Activated T-helper 2 cell treated with anti-CD3 and anti-CD28 coated beads, Interferon-gamma antibody, Interleukin-2, Interleukin-4, amounts not matched to agents 10 μg/mL and 5 μg/mL and 100 μg/mL, durations not matched to agents 14 hours and 24 hours and 36 hours (primary cell): ENCODE measurements around the gene TULP4. TPM values are rescaled to one million over a fixed set of nuclear protein-coding genes. Genes with fewer than 3 reads are reported as not detected.
"Not testable (repeated sequence)": the region's sequence is repeated elsewhere in the genome, so short reads cannot be mapped to it uniquely, and the experiment has no call there.

Experiments
- DNase-seq: peaks from one replicate; pipeline ENCODE4 v3.0.0; 2021; ENCODE audit warnings: low spot score
- H3K27ac Mint-ChIP-seq: one replicate; pipeline ENCODE4 v1.8.0; 2021; ENCODE audit warnings: mixed read lengths
- H3K27me3 Mint-ChIP-seq: one replicate; pipeline ENCODE4 v1.8.0; 2021; ENCODE audit warnings: low read depth, mixed read lengths
- H3K36me3 Mint-ChIP-seq: one replicate; pipeline ENCODE4 v1.8.0; 2021; ENCODE audit warnings: low read depth, mixed read lengths
- H3K4me1 Mint-ChIP-seq: one replicate; pipeline ENCODE4 v1.8.0; 2021; ENCODE audit warnings: low read depth, mixed read lengths
- H3K4me3 Mint-ChIP-seq: one replicate; pipeline ENCODE4 v1.8.0; 2021; ENCODE audit warnings: low read depth, mild to moderate bottlenecking, moderate library complexity, mixed read lengths
- H3K9me3 Mint-ChIP-seq: one replicate; pipeline ENCODE4 v1.8.0; 2021; ENCODE audit warnings: mixed read lengths
- intact Hi-C: fragments of 100-400 bp; cut with micrococcal nuclease; formaldehyde crosslinking; loops from one replicate; pipeline ENCODE4 v1.15.1; 2023
- total RNA-seq: library from RNA; stranded (reverse); gene quantifications from 2 replicates; pipeline ENCODE4 v1.2.3, GENCODE V29; 2022

The TULP4 gene
- total RNA-seq, 1 donor from 2014 or later = 19.8 TPM

DNA sequence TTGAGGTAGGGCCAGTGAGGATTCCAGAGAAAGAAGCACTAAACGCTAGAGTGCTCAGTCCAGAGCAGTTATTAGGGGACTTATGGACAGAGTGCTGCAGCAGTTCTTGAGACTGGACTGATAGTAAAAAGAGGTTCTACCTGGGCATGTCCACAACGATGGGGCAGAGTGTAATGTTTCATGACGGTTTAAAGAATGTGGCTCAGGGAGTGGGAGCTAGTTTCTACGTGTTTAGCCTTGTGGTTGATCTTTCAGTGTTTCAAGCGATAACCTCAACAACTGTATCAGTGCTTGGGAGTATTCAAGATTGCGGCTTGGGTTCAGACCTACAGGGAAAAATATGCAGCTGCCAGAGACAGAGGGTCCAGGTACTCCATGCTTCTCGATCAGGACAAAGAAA is 67.1 kb downstream of the TULP4 start:
- Mint-ChIP-seq H3K9me3 (no peaks in the 10 kb centered on the region), H3K4me3 (no peak overlapping the region), H3K27me3 (no peaks in the 10 kb centered on the region), H3K27ac (no peak overlapping the region), H3K36me3 (no peaks in the 10 kb centered on the region), H3K4me1 (peaks cover 2% of the 10 kb centered on the region)
- no peak for DNase-seq
- intact Hi-C loops = no loop called here

- Mint-ChIP-seq H3K27ac (no peak overlapping the region), H3K27me3 (no peaks in the 10 kb centered on the region), H3K4me1 (peaks cover 2% of the 10 kb centered on the region), H3K9me3 (no peaks in the 10 kb centered on the region), H3K4me3 (no peak overlapping the region), H3K36me3 (no peaks in the 10 kb centered on the region)
- intact Hi-C loops = no loop called here
- DNase-seq = no peak
These were observed 68.9 kb downstream of the TULP4 start for GRCh38 chr6:158381214-158381613.

GRCh38 chr6:158382491-158382890 is 70.2 kb downstream of the TULP4 start:
- no peaks in the 10 kb centered on the region for H3K27me3 Mint-ChIP-seq
- H3K27ac Mint-ChIP-seq = no peak overlapping the region
- intact Hi-C loops = no loop called here
- H3K9me3 Mint-ChIP-seq = no peaks in the 10 kb centered on the region
- no peaks in the 10 kb centered on the region for H3K4me1 Mint-ChIP-seq
- H3K4me3 Mint-ChIP-seq = no peak overlapping the region
- no peaks in the 10 kb centered on the region for H3K36me3 Mint-ChIP-seq
- no peak for DNase-seq

- no peaks in the 10 kb centered on the region for H3K9me3 Mint-ChIP-seq
- H3K4me1 Mint-ChIP-seq = no peaks in the 10 kb centered on the region
- intact Hi-C loops = no loop called here
- H3K36me3 Mint-ChIP-seq = no peaks in the 10 kb centered on the region
- no peak overlapping the region for H3K27ac Mint-ChIP-seq
- H3K4me3 Mint-ChIP-seq = no peak overlapping the region
- no peaks in the 10 kb centered on the region for H3K27me3 Mint-ChIP-seq
- no peak for DNase-seq
These were observed 70.8 kb downstream of the TULP4 start for GRCh38 chr6:158383057-158383456.

DNA sequence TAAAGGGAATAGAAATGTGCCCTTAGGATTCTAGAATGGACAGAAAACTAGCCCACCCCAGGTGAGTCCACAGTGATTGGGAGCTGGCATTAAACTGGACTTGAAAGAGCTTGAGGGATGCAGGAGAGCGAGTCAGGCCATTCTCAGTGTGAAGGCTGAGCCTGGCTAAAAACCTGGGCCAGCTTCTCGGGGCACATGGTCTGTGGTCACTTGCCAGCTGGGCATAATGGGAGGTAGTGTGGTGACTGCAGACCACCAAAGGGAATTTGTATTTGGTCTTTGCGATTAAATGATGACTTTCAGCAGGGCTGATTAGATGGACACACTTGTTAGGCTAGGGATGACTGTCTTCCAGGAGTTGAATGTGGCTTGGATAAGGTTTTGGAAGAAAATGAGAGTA is 71.3 kb downstream of the TULP4 start:
- Mint-ChIP-seq H3K4me1 (no peaks in the 10 kb centered on the region), H3K27ac (no peak overlapping the region), H3K27me3 (no peaks in the 10 kb centered on the region), H3K9me3 (no peaks in the 10 kb centered on the region), H3K4me3 (no peak overlapping the region), H3K36me3 (no peaks in the 10 kb centered on the region)
- intact Hi-C loops = no loop called here
- no peak for DNase-seq

DNA sequence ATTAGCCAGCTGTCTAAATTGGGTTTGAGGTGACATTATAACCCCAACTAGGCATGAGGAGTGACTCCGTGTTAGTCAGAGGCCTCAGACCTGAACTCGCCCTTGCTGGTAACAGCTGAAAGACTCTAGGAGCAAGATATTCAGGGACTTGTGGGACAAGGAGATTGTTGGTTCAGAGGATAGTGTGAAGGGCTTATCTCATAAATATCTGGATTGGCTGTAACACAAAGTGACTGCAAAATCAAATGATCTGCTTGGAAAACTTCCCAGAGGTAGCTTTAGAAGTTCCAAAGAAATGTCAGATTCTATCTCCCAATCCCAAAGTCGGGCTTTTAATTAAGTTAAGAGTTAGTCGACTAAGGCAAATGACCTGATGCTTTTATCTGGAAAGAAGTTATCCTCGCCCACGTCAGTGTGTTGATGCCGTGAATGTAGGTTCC is 72.4 kb downstream of the TULP4 start:
- no peak overlapping the region for H3K27ac Mint-ChIP-seq
- H3K4me3 Mint-ChIP-seq = no peak overlapping the region
- no peak for DNase-seq
- H3K9me3 Mint-ChIP-seq = no peaks in the 10 kb centered on the region
- intact Hi-C loops = no loop called here
- no peaks in the 10 kb centered on the region for H3K27me3 Mint-ChIP-seq
- peaks cover 3% of the 10 kb centered on the region for H3K4me1 Mint-ChIP-seq
- no peaks in the 10 kb centered on the region for H3K36me3 Mint-ChIP-seq

DNA sequence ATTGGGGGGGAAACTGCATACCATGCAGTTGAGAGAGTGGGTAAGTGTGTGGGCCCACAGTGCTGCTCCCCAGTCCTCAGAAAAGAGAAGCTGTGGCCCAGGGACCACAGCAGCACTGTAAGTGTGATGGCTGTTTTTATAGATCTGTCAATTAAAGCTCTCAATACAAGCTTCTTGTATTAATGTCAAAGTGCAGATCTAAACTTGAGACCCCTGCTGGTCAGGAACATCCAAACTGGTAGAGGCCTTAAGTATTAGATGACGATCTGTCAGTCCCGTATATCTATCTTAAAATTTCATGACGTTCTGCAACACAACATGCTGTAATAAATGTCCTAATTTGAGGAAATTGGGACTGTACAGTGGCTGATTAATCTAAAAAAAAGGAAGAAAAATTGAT is 74.8 kb downstream of the TULP4 start:
- H3K4me3 Mint-ChIP-seq = no peak overlapping the region
- intact Hi-C loops = loop anchor here (2.0 kb wide), 1 partner anchor 166 kb away; no protein-coding TSS in a partner anchor
- no peak overlapping the region for H3K27ac Mint-ChIP-seq
- peaks cover 17% of the 10 kb centered on the region for H3K9me3 Mint-ChIP-seq
- peaks cover 3% of the 10 kb centered on the region for H3K4me1 Mint-ChIP-seq
- no peaks in the 10 kb centered on the region for H3K36me3 Mint-ChIP-seq
- H3K27me3 Mint-ChIP-seq = no peaks in the 10 kb centered on the region
- DNase-seq = no peak

- no peak overlapping the region for H3K4me3 Mint-ChIP-seq
- no peaks in the 10 kb centered on the region for H3K36me3 Mint-ChIP-seq
- peaks cover 3% of the 10 kb centered on the region for H3K4me1 Mint-ChIP-seq
- intact Hi-C loops = loop anchor here (2.0 kb wide), 1 partner anchor 167 kb away; no protein-coding TSS in a partner anchor
- peaks cover 22% of the 10 kb centered on the region for H3K9me3 Mint-ChIP-seq
- H3K27me3 Mint-ChIP-seq = no peaks in the 10 kb centered on the region
- no peak for DNase-seq
- no peak overlapping the region for H3K27ac Mint-ChIP-seq
These were observed 75.3 kb downstream of the TULP4 start for GRCh38 chr6:158387578-158387977.

GRCh38 chr6:158388727-158389126 is 76.5 kb downstream of the TULP4 start:
- Mint-ChIP-seq H3K4me3 (no peak overlapping the region), H3K27me3 (no peaks in the 10 kb centered on the region), H3K36me3 (peaks cover 1% of the 10 kb centered on the region), H3K9me3 (peaks cover 23% of the 10 kb centered on the region), H3K27ac (no peak overlapping the region), H3K4me1 (peaks cover 3% of the 10 kb centered on the region)
- no peak for DNase-seq
- intact Hi-C loops = no loop called here

GRCh38 chr6:158389193-158389919 is 77.1 kb downstream of the TULP4 start:
- Mint-ChIP-seq H3K9me3 (peaks cover 30% of the 10 kb centered on the region), H3K27ac (no peak overlapping the region), H3K36me3 (peaks cover 7% of the 10 kb centered on the region), H3K4me3 (no peak overlapping the region), H3K4me1 (peaks cover 3% of the 10 kb centered on the region), H3K27me3 (no peaks in the 10 kb centered on the region)
- intact Hi-C loops = no loop called here
- no peak for DNase-seq

- H3K36me3 Mint-ChIP-seq = peaks cover 7% of the 10 kb centered on the region
- peaks cover 30% of the 10 kb centered on the region for H3K9me3 Mint-ChIP-seq
- peaks cover 3% of the 10 kb centered on the region for H3K4me1 Mint-ChIP-seq
- no peak overlapping the region for H3K27ac Mint-ChIP-seq
- H3K27me3 Mint-ChIP-seq = no peaks in the 10 kb centered on the region
- DNase-seq = no peak
- intact Hi-C loops = no loop called here
- no peak overlapping the region for H3K4me3 Mint-ChIP-seq
These were observed 79.0 kb downstream of the TULP4 start for GRCh38 chr6:158391276-158391675.

GRCh38 chr6:158391977-158392376 is 79.7 kb downstream of the TULP4 start:
- H3K36me3 Mint-ChIP-seq, H3K27me3 Mint-ChIP-seq, intact Hi-C loops, H3K4me1 Mint-ChIP-seq, H3K4me3 Mint-ChIP-seq, H3K27ac Mint-ChIP-seq, DNase-seq: not testable (repeated sequence)
- peaks cover 30% of the 10 kb centered on the region for H3K9me3 Mint-ChIP-seq

GRCh38 chr6:158396136-158396535 is 83.9 kb downstream of the TULP4 start:
- H3K9me3 Mint-ChIP-seq = peaks cover 21% of the 10 kb centered on the region
- DNase-seq = no peak
- no peak overlapping the region for H3K4me3 Mint-ChIP-seq
- no peaks in the 10 kb centered on the region for H3K4me1 Mint-ChIP-seq
- H3K36me3 Mint-ChIP-seq = peaks cover 7% of the 10 kb centered on the region
- H3K27me3 Mint-ChIP-seq = no peaks in the 10 kb centered on the region
- intact Hi-C loops = no loop called here
- no peak overlapping the region for H3K27ac Mint-ChIP-seq
